K562 (cell line): ENCODE results near the gene SEC14L2. TPM values are rescaled to one million over a fixed set of nuclear protein-coding genes. Genes with fewer than 3 reads are reported as not detected.

Experiments used
- ATAC-seq: fragments of 200-7000 bp; cut with Tn5 transposase; 3 replicates; pipeline ENCODE4 v1.9.1; 2020; ENCODE audit warnings: moderate library complexity
- BruUV-seq: library from RNA; stranded (reverse); fragments of 400-500 nt; replicated peaks from 2 replicates; lab custom pipeline; 2021; lab: Mats Ljungman, UMichigan
- CTCF ChIA-PET: fragments of 300-600 bp; formaldehyde crosslinking; extraction: SDS; loops from one replicate; lab custom pipeline; 2021; ENCODE audit warnings: low intra/inter-chr PET ratio; lab: Yijun Ruan, JAX
- POLR2A ChIA-PET: fragments of 300-600, 350-650 bp; sonication (Branson Sonifier 250); formaldehyde crosslinking; extraction: SDS; loops from one replicate; lab custom pipeline; 2021; ENCODE audit warnings: antibody characterized with exemption, inconsistent platforms; lab: Yijun Ruan, JAX
- DNase-seq, 4 experiments: peaks; one replicate each; pipeline versions ENCODE4 v3.0.0 to v3.0.0-alpha.2; 2011 to 2018; ENCODE audit warnings: low spot score in 3 of 4, mixed read lengths in 3 of 4; ENCODE audit errors: extremely low read depth in 1 of 4
- FAIRE-seq: peaks from 2 replicates; lab custom pipeline; 2011; peaks lifted over from hg19 to GRCh38; lab: Jason Lieb, UNC
- H2AFZ ChIP-seq: 2 replicates; pipeline ENCODE4 v1.6.0; 2011; ENCODE audit warnings: low read depth, low read length, control low read depth, inconsistent platforms
- H3K27ac ChIP-seq: fragments of 200-600 bp; 3 replicates; pipeline ENCODE4 v1.8.0; 2011; ENCODE audit warnings: low read depth, mild to moderate bottlenecking, control low read depth, inconsistent platforms, low read length, moderate library complexity, mixed read lengths; ENCODE audit errors: extremely low read depth
- H3K27me3 ChIP-seq, 2 experiments: fragments of 300-600 bp in 1 of 2; 2 replicates in 1 of 2; 3 replicates in 1 of 2; pipeline versions ENCODE4 v1.6.0 to v1.8.0; 2011; ENCODE audit warnings: inconsistent platforms in 2 of 2, low read length in 2 of 2, mild to moderate bottlenecking in 1 of 2, mixed read lengths in 1 of 2, moderate library complexity in 1 of 2; ENCODE audit not compliant: control insufficient read depth in 2 of 2, insufficient read depth in 2 of 2
- H3K36me3 ChIP-seq: fragments of 300-600 bp; 3 replicates; pipeline ENCODE4 v1.8.0; 2011; ENCODE audit warnings: mild to moderate bottlenecking, low read length, inconsistent platforms; ENCODE audit not compliant: control insufficient read depth, insufficient read depth
- H3K4me1 ChIP-seq, 2 experiments: fragments of 200-600 bp in 1 of 2; replicated peaks in 1 of 2; 2 replicates in 1 of 2; 3 replicates in 1 of 2; pipeline versions ENCODE4 v1.5.1 to v1.8.0; 2011; ENCODE audit warnings: inconsistent platforms in 2 of 2, low read length in 2 of 2, mild to moderate bottlenecking in 1 of 2, mixed read lengths in 1 of 2, moderate library complexity in 1 of 2; ENCODE audit not compliant: control insufficient read depth in 2 of 2, insufficient read depth in 2 of 2
- H3K4me2 ChIP-seq: 2 replicates; pipeline ENCODE4 v1.6.1; 2011; ENCODE audit warnings: low read length, control low read depth, inconsistent platforms, mixed read lengths; ENCODE audit not compliant: insufficient read depth
- H3K4me3 ChIP-seq: fragments of 200-600 bp; sonication (generic), shearing (Covaris generic); 2 replicates; pipeline ENCODE4 v1.5.1; 2016; ENCODE audit warnings: control low read depth, inconsistent platforms
- H3K79me2 ChIP-seq: fragments of 200-600 bp; 3 replicates; pipeline ENCODE4 v1.8.0; 2011; ENCODE audit warnings: low read length, inconsistent platforms; ENCODE audit not compliant: control insufficient read depth, insufficient read depth
- H3K9ac ChIP-seq, 2 experiments: 2 replicates each; pipeline versions ENCODE4 v1.6.0 to v1.6.1; 2011; ENCODE audit warnings: low read depth in 2 of 2, low read length in 2 of 2, control low read depth in 1 of 2, inconsistent platforms in 1 of 2, mild to moderate bottlenecking in 1 of 2, mixed read lengths in 1 of 2; ENCODE audit not compliant: insufficient read depth in 1 of 2
- H3K9me1 ChIP-seq: one replicate; pipeline ENCODE4 v1.6.0; 2011; ENCODE audit warnings: inconsistent platforms, mild to moderate bottlenecking, low read length, moderate library complexity; ENCODE audit not compliant: control insufficient read depth, insufficient read depth
- H3K9me3 ChIP-seq: replicated peaks from 2 replicates; pipeline ENCODE4 v1.5.1; 2011; ENCODE audit warnings: low read depth, low read length, inconsistent platforms; ENCODE audit not compliant: control insufficient read depth, insufficient read depth
- H4K20me1 ChIP-seq: replicated peaks from 2 replicates; pipeline ENCODE4 v1.6.1; 2011; ENCODE audit warnings: low read length, inconsistent platforms, mixed read lengths; ENCODE audit not compliant: control insufficient read depth, insufficient read depth
- ATF3 ChIP-seq, 2 experiments: fragments of 450-650 bp in 1 of 2; sonication (generic) in 1 of 2; formaldehyde crosslinking in 1 of 2; IDR thresholded peaks in 1 of 2; conservative IDR thresholded peaks in 1 of 2; 2 replicates each; pipeline versions ENCODE4 v1.6.1 to v1.8.1; 2016 to 2023; ENCODE audit warnings: mild to moderate bottlenecking in 2 of 2, moderate library complexity in 2 of 2, inconsistent platforms in 1 of 2, missing genetic modification reagents in 1 of 2
- CHD1 ChIP-seq: fragments of 200-600 bp; sonication (generic); IDR thresholded peaks from one replicate; pipeline ENCODE4 v1.6.1; 2012; ENCODE audit warnings: mild to moderate bottlenecking, moderate library complexity, low read length, inconsistent platforms
- CHD2 ChIP-seq: IDR thresholded peaks from 2 replicates; pipeline ENCODE4 v1.6.1; 2011; ENCODE audit warnings: low read depth, low read length
- EHMT2 ChIP-seq: fragments of 450-650 bp; IDR thresholded peaks from 2 replicates; pipeline ENCODE4 v1.6.1; 2018; ENCODE audit warnings: antibody characterized with exemption
- ETV1 ChIP-seq: fragments of 450-650 bp; conservative IDR thresholded peaks from 2 replicates; pipeline ENCODE4 v1.6.1; 2016; ENCODE audit warnings: missing genetic modification characterization, control low read depth, low read depth, missing compliant biosample characterization
- GABPB1 ChIP-seq: sonication (generic); formaldehyde crosslinking; IDR thresholded peaks from 2 replicates; pipeline ENCODE4 v1.8.0; 2022; ENCODE audit warnings: mild to moderate bottlenecking, missing genetic modification reagents
- MAFG ChIP-seq: fragments of 450-650 bp; conservative IDR thresholded peaks from 2 replicates; pipeline ENCODE4 v1.6.1; 2016; ENCODE audit warnings: missing genetic modification characterization, missing compliant biosample characterization
- PTTG1 ChIP-seq: fragments of 450-650 bp; IDR thresholded peaks from 2 replicates; pipeline ENCODE4 v1.6.1; 2016; ENCODE audit warnings: low read depth, mild to moderate bottlenecking, missing genetic modification characterization, missing compliant biosample characterization
- PYGO2 ChIP-seq: fragments of 450-650 bp; IDR thresholded peaks from 2 replicates; pipeline ENCODE4 v1.6.1; 2016; ENCODE audit warnings: mild to moderate bottlenecking, missing genetic modification characterization, moderate library complexity, missing compliant biosample characterization
- U2AF2 ChIP-seq: fragments of 200-400 bp; formaldehyde crosslinking; optimal IDR thresholded peaks from 2 replicates; pipeline ENCODE3; 2017; ENCODE audit warnings: low read depth, mild to moderate bottlenecking, low read length
- ZNF124 ChIP-seq: sonication (generic); formaldehyde crosslinking; IDR thresholded peaks from 2 replicates; pipeline ENCODE4 v1.8.1; 2022; ENCODE audit warnings: missing genetic modification reagents
- ZNF212 ChIP-seq: fragments of 450-650 bp; formaldehyde crosslinking; IDR thresholded peaks from 2 replicates; pipeline ENCODE4 v1.4.0; 2020; ENCODE audit warnings: mild to moderate bottlenecking
- ZNF224 ChIP-seq: sonication (generic); formaldehyde crosslinking; IDR thresholded peaks from 2 replicates; pipeline ENCODE4 v1.8.0; 2022; ENCODE audit warnings: mild to moderate bottlenecking, missing genetic modification reagents
- WGBS: fragments of 100-300 bp; shearing (Covaris generic); methylation state at CpG from one replicate; pipeline ENCODE4 v1.1.6; 2016; ENCODE audit warnings: low coverage, mixed read lengths; ENCODE audit not compliant: insufficient coverage; ENCODE audit errors: missing lambda C conversion rate; 5-methylcytosine and 5-hydroxymethylcytosine counted together
- in situ Hi-C: fragments of 300-500 bp; cut with MboI; formaldehyde crosslinking; loops from 4 replicates; pipeline ENCODE4 v1.15.0; 2018; ENCODE audit warnings: inconsistent platforms, mixed read lengths
- intact Hi-C: fragments of 100-400 bp; cut with micrococcal nuclease; formaldehyde crosslinking; loops from 2 replicates; pipeline ENCODE4 v1.14.2; 2022
- polyA plus RNA-seq, 8 experiments: library from polyadenylated mRNA; depleted of rRNA in 4 of 8; stranded (reverse) in 5 of 8; unstranded in 3 of 8; fragments of >200 nt; fragmentation: Nextera tagmentation in 2 of 8; fragmentation: Illumina TruSeq in 1 of 8; extraction: Ambion mirVana in 2 of 8; extraction: Trizol in 1 of 8; gene quantifications; 2 replicates each; pipeline versions ENCODE4 v1.2.1 to v1.2.3, GENCODE V29; 2011 to 2014; ENCODE audit warnings: inconsistent platforms in 1 of 8, missing spikeins in 1 of 8
- total RNA-seq, 7 experiments: library from RNA; depleted of rRNA in 6 of 7; stranded (reverse); fragments of >200 nt in 6 of 7; fragmentation: Illumina TruSeq in 2 of 7; extraction: Trizol in 2 of 7; gene quantifications; 2 replicates each; pipeline versions ENCODE4 v1.2.1 to v1.2.3, GENCODE V29; 2011 to 2021; ENCODE audit warnings: low replicate concordance in 1 of 7
- TF ChIP-seq, protein P1 (sequence below): fragments of 450-650 bp; conservative IDR thresholded peaks from 2 replicates; pipeline ENCODE4 v1.6.1; 2016; ENCODE audit warnings: missing genetic modification characterization, low read depth, mild to moderate bottlenecking, missing compliant biosample characterization, moderate library complexity
- TF ChIP-seq, protein P2 (sequence below): fragments of 150-350 bp; conservative IDR thresholded peaks from 2 replicates; pipeline ENCODE4 v1.6.1; 2014; ENCODE audit warnings: low read length

Gene SEC14L2
- total and polyA plus RNA-seq, 9 of the 15 experiments (the other 6 are each of a cell fraction or from before 2014, with no cell fraction given) = 0.03 to 0.17 (median 0.10) TPM

GRCh38 chr22:30471616-30472318 lies 74.9 kb downstream of the SEC14L2 start, which contains the start of gene SEC14L3 (continued):
- TF ChIP-seq CHD1 = no peak

DNA sequence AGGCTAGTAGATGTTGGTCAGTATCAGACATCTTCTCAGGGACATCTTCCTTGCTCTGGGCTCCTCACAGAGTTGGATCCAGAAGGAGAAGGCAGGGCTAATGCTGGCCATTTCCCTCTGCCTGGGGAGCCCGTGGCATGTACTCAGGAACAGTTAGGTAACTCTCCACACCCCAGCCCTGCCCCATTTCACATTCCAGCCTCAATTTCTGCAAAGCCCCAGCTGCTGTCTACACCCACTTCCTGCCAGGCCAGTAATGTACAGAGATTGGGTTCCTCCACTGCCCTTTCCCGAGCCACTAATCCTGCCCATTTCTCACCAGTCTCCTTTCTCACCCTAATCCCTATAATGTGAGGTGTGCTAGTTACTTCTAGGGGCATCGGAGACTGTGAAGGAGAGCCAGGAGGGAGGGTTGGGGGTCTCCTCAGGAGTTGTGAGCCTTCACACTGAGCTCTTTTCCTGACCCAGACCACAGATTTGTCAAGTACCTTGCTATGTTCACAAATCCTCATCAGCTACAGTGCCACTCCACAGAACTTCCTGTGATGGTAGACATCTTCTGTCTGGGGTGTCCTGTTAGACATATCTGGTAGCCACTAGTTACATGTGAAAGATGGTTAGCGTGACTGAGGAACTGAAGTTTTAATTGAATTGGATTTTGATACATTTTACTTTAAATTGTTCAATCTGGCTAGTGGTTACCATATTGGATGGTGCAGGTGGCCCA lies 76.3 kb downstream of the SEC14L2 start:
- Histone ChIP-seq H3K9ac (no peak overlapping the region), H3K4me3 (no peak overlapping the region), H3K27ac (no peak overlapping the region), H4K20me1 (no peaks in the 10 kb centered on the region), H3K9me3 (no peaks in the 10 kb centered on the region), H2AFZ (no peak overlapping the region), H3K36me3 (no peaks in the 10 kb centered on the region), H3K9me1 (no peaks in the 10 kb centered on the region), H3K4me1 (peaks cover 0 to 6% of the 10 kb centered on the region in 2 experiments; a peak in 2 of 5 replicates), H3K27me3 (peaks cover 2 to 39% of the 10 kb centered on the region in 2 experiments; a peak in 4 of 5 replicates), H3K4me2 (no peak overlapping the region), H3K79me2 (no peaks in the 10 kb centered on the region)
- CTCF ChIA-PET = no interaction called here
- POLR2A ChIA-PET = no interaction called here
- intact Hi-C loops = no loop called here
- WGBS = 9% methylated on average over 4 of the region's 4 CpGs
- no peak for ATAC-seq
- in situ Hi-C loops = no loop called here
- no peak for FAIRE-seq
- DNase-seq = no peak
- BruUV-seq = no TSS peak
- TF ChIP-seq, protein P1, sequence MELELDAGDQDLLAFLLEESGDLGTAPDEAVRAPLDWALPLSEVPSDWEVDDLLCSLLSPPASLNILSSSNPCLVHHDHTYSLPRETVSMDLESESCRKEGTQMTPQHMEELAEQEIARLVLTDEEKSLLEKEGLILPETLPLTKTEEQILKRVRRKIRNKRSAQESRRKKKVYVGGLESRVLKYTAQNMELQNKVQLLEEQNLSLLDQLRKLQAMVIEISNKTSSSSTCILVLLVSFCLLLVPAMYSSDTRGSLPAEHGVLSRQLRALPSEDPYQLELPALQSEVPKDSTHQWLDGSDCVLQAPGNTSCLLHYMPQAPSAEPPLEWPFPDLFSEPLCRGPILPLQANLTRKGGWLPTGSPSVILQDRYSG = no peak
- TF ChIP-seq ETV1 (tag) (no peak), ATF3 (IDR thresholded peaks at IDR 0.05) (no peak), ATF3 (CRISPR knock-in tag; conservative IDR thresholded peaks at IDR 0.05) (no peak), PYGO2 (tag) (no peak), PTTG1 (tag) (no peak), ZNF212 (no peak), U2AF2 (no peak), EHMT2 (no peak), CHD2 (no peak), ZNF124 (no peak), ZNF224 (CRISPR knock-in tag) (no peak), MAFG (tag) (no peak), GABPB1 (CRISPR knock-in tag) (no peak)
- TF ChIP-seq, protein P2, sequence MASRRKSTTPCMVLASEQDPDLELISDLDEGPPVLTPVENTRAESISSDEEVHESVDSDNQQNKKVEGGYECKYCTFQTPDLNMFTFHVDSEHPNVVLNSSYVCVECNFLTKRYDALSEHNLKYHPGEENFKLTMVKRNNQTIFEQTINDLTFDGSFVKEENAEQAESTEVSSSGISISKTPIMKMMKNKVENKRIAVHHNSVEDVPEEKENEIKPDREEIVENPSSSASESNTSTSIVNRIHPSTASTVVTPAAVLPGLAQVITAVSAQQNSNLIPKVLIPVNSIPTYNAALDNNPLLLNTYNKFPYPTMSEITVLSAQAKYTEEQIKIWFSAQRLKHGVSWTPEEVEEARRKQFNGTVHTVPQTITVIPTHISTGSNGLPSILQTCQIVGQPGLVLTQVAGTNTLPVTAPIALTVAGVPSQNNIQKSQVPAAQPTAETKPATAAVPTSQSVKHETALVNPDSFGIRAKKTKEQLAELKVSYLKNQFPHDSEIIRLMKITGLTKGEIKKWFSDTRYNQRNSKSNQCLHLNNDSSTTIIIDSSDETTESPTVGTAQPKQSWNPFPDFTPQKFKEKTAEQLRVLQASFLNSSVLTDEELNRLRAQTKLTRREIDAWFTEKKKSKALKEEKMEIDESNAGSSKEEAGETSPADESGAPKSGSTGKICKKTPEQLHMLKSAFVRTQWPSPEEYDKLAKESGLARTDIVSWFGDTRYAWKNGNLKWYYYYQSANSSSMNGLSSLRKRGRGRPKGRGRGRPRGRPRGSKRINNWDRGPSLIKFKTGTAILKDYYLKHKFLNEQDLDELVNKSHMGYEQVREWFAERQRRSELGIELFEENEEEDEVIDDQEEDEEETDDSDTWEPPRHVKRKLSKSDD = no peak
